OCI-M1 (cell line): ENCODE results near the gene XPO5.
"Not testable (repeated sequence)": the region's sequence is repeated elsewhere in the genome, so short reads cannot be mapped to it uniquely, and the experiment has no call there.

Experiments used
- DNase-seq: peaks from one replicate; lab custom pipeline; 2025; lab: John Stamatoyannopoulos, UW

The XPO5 gene

DNA sequence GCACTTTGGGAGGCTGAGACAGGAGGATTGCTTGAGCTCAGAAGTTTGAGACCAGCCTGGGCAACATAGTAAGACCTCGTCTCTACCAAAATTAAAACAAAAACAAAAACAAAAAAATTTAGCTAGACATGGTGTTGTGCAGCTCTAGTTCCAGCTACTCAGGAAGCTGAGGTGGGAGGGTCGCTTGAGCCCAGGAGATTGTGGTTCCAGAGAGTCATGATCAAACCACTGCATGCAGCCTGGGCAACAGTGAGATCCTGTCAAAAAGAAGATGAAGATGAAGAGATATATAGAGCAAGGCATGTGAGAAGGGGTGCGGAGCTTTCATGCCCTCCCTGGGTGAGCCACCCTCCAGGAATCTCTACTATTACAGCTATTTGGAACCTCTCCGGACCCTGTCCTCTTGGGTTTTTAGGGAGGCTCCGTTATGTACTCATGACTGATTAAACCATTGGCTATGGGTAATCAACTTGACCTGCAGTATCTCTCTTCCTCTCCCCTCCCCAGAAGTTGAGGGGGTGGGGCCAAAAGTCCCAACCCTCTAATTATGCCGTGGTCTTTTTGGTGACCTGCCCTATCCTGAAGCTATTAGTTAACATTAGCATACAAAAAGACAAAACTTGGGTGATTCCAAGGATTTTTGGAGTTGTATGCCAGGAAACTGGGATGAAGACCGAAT is 9.2 kb upstream of the XPO5 start:
- no peak for DNase-seq

- DNase-seq, result no peak
These were observed 7.1 kb upstream of the XPO5 start for GRCh38 chr6:43582911-43583310.

GRCh38 chr6:43579171-43579570 is 3.3 kb upstream of the XPO5 start:
- DNase-seq, result no peak

GRCh38 chr6:43578748-43579147 is 2.9 kb upstream of the XPO5 start:
- no peak for DNase-seq

- DNase-seq, result peak; percentile 72
These were observed 600 bp downstream of the XPO5 start for GRCh38 chr6:43575105-43575771.

GRCh38 chr6:43572015-43572414 is 3.8 kb downstream of the XPO5 start:
- no peak for DNase-seq

DNA sequence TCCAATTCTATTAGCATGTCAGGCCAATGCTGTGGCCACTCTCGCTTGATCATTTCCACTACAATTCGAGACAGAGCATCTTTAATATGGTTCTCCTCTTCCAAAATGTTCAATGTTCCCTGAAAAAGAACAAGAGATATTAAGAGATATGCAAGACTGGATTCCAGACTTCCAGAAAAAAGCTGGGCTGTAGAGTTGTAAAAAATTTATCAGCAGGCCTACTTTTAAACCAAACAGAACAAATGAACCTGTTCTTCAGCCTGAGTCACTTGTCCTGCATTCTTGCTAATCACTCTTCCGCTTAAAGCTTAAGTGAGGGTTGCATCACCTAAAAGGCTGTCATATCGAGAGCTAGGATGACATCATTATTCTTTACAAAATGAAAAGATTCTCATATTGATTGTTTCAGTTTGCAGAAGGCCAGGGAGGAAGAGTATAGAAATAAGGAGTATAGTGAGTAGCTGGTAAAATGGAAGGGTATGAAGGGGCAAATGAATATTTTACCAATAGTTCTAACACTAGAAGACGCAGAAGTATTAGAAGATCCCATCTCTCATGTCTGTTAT is 4.9 kb downstream of the XPO5 start:
- peak; percentile 76 for DNase-seq

GRCh38 chr6:43559328-43559727 is 16.5 kb downstream of the XPO5 start:
- DNase-seq, result no peak

- DNase-seq, result not testable (repeated sequence)
These were observed 18.2 kb downstream of the XPO5 start for GRCh38 chr6:43557620-43558019.

- no peak for DNase-seq
These were observed 28.6 kb downstream of the XPO5 start for GRCh38 chr6:43547222-43547621.

- DNase-seq, result no peak
These were observed 31.4 kb downstream of the XPO5 start for GRCh38 chr6:43544461-43544860.

DNA sequence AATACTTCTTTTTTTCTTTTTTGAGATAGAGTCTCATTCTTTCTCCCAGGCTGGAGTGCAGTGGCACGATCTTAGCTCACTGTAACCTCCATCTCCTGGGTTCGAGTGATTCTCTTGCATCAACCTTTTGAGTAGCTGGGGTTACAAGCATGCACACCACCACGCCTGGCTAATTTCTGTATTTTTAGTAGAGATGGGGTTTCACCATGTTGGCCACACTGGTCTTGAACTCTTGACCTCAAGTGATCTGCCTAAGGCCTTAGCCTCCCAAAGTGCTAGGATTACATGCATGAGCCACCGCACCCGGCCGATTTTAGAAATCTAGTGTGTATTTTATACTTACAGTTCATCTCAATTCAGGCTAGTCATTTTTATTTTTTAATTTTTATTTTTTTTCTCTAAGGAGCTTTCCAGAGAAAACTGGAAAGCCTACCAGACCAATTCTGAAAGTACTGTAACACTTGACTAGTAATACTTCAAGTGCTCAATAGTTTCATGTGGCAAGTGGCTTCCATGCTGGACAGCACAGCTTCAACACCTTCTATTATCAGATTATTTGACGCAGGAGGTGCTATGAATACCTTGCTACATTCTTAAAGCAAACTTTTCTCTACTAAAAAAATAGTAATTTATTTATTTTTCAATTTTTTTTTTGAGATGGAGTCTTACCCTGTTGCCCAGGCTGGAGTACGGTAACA is 33.9 kb downstream of the XPO5 start:
- no peak for DNase-seq

DNA sequence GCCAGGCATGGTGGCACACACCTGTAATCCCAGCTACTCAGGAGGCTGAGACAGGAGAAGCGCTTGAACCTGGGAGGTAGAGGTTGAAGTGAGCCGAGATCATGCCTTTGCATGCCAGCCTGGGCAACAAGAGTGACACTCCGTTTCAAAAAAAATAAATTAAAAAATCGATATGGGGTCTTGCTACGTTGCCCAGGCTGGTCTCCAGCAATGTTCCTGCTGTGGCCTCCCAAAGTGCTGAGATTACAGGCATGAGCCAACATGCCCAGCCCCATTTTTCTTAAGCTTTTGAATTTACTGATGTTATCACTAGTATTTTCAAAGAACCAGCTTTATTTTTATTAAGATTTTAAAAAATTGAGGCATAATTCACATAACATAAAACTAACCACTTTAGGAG is 35.3 kb downstream of the XPO5 start:
- no peak for DNase-seq

- DNase-seq, result not testable (repeated sequence)
These were observed 36.4 kb downstream of the XPO5 start for GRCh38 chr6:43539409-43539808.

DNA sequence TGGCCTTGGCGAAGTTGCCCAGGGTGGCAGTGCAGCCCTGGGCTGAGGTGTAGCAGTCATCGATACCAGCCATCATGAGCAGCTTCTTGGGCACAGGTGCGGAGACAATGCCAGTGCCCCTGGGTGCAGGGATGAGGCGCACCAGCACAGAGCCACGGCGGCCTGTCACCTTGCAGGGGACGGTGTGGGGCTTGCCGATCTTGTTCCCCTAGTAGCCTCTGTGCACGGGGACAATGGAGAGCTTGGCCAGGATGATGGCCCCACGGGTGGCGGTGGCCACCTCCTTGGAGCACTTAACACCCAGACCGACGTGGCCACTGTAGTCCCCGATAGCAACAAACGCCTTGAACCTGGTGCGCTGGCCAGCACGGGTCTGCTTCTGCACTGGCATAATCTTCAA is 36.9 kb downstream of the XPO5 start:
- DNase-seq, result not testable (repeated sequence)

GRCh38 chr6:43532201-43532600 is 43.6 kb downstream of the XPO5 start:
- no peak for DNase-seq

DNA sequence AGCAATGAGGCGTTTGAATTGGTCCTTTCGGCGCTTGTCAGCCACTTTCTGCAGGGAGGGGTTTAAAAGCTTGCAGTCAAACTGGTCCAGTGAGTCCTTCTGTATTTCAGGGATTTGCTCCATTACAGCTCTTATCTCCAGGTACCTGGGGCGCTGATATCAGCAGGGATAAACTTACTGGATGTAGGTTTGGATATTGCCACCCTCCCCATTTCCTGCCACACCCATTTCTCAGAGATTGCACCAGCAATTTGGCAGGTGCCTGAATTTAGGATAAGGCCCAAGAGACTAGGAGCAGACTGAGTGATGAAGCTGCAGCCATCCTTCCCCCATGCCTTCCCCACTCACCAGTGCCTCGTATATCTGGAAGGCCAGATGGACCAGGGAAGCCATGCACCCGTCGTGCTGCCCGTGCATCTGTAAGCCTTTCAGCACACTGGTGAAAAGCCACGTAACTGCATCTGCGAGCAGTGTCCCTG is 51.3 kb downstream of the XPO5 start:
- no peak for DNase-seq

DNA sequence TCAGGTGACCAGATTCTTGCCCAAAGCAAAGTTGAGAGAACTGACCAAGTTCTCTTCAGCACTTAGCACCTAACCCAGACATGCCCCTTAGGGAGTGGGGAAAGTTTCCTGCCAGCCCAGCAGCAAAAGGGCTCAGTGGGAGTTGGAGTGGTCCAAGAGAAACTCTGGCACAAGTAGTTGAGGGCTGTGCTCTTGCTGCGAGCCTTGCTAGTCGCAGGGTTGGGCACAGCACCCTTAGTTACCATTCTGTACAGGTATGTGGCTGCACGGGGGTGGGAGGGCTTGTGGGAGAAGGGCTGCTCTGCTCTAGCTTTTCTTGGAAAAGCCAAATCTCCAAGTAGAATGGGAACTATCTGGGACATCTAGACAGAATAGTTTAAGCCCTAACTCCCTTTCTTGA is 52.6 kb downstream of the XPO5 start:
- no peak for DNase-seq

DNA sequence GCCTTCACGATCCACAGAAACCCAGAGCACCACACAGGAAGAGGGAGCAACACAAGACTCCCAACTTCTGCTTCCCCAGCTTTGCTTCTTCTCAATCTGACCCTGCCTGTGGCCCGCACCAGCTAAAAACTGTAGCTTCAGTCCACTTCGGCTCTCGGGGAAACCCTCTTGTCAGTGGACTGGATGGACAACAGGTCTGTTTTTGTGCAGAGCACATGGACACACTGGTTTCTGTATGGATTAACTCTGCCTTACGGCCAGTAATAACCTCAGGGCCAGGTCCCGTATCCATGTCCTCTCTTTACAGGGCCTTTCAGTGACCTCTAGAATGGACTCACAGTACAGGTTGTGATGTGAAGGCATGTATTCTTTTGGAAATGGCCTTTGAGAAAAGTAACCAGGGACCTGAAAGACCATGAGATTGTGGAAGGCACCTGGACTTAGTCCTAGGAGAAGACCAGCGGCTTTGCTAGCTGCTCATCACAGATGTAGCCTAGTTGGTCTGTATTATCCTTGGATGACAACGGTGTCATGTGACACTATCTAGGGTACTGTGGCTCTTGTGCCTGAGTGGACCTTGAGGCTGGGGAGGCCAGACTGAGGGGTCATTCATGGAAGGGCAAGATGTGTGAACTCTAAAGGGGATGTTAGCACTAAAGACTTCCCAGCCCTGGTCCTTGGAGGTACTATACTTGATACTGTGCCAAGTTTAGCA is 53.1 kb downstream of the XPO5 start:
- DNase-seq, result no peak

DNA sequence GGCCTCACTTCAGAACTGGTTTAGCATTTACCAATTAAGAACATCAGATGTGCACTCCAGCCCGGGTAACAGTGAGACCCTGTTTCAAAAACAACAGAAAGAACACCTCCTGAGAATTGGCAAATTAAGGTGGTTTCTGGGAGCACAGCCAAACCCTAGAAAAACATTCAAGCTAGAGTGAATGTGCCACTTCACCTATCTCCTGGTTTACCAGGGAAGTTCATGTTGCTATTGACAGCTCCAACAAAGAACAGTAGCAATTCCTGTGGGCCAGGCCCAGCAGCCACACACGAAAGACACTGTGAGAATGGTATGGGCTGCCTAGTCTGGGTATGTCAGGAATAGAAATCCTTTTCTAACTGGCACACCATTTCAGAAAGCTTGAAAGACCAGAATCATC is 54.0 kb downstream of the XPO5 start:
- DNase-seq, result no peak

- DNase-seq, result no peak
These were observed 55.7 kb downstream of the XPO5 start for GRCh38 chr6:43520097-43520496.
